Ishikawa (cell line): ENCODE measurements around the gene LRRC74B.

Experiments used
- CEBPB ChIP-seq: IDR thresholded peaks from 2 replicates; pipeline ENCODE4 v1.6.1; 2012
- CREB1 ChIP-seq: IDR thresholded peaks from 2 replicates; pipeline ENCODE4 v1.6.1; 2012; ENCODE audit warnings: low read depth
- EGR1 ChIP-seq: IDR thresholded peaks from 2 replicates; pipeline ENCODE4 v1.6.1; 2012
- EP300 ChIP-seq: IDR thresholded peaks from 2 replicates; pipeline ENCODE4 v1.6.1; 2012; ENCODE audit warnings: borderline replicate concordance
- FOXM1 ChIP-seq: IDR thresholded peaks from 2 replicates; pipeline ENCODE4 v1.6.1; 2012; ENCODE audit warnings: low read depth, borderline replicate concordance
- MAX ChIP-seq: IDR thresholded peaks from 2 replicates; pipeline ENCODE4 v1.6.1; 2012
- NFIC ChIP-seq: IDR thresholded peaks from 2 replicates; pipeline ENCODE4 v1.6.1; 2012
- RAD21 ChIP-seq: IDR thresholded peaks from 2 replicates; pipeline ENCODE4 v1.6.1; 2012; ENCODE audit warnings: low read depth
- REST ChIP-seq: IDR thresholded peaks from 2 replicates; pipeline ENCODE4 v1.6.1; 2012; ENCODE audit warnings: low read depth, mild to moderate bottlenecking
- TAF1 ChIP-seq: IDR thresholded peaks from 2 replicates; pipeline ENCODE4 v1.6.1; 2012; ENCODE audit warnings: low read depth, mild to moderate bottlenecking
- TCF12 ChIP-seq: IDR thresholded peaks from 2 replicates; pipeline ENCODE4 v1.6.1; 2012; ENCODE audit warnings: low read depth
- TEAD4 ChIP-seq: IDR thresholded peaks from 2 replicates; pipeline ENCODE4 v1.6.1; 2012
- USF1 ChIP-seq: IDR thresholded peaks from 2 replicates; pipeline ENCODE4 v1.6.1; 2012
- YY1 ChIP-seq: IDR thresholded peaks from 2 replicates; pipeline ENCODE4 v1.6.1; 2012; ENCODE audit warnings: low read depth
- ZBTB7A ChIP-seq: IDR thresholded peaks from 2 replicates; pipeline ENCODE4 v1.6.1; 2012; ENCODE audit warnings: low read depth

LRRC74B gene

GRCh38 chr22:21054046-21054713 lies 8.4 kb downstream of the LRRC74B start:
- no peak for TF ChIP-seq CEBPB
- no peak for TF ChIP-seq CREB1
- TF ChIP-seq ZBTB7A, result no peak
- no peak for TF ChIP-seq TEAD4
- TF ChIP-seq MAX, result no peak
- TF ChIP-seq USF1, result no peak
- TF ChIP-seq TAF1, result no peak
- TF ChIP-seq TCF12, result no peak
- no peak for TF ChIP-seq NFIC
- no peak for TF ChIP-seq YY1

GRCh38 chr22:21054714-21055563 lies 9.2 kb downstream of the LRRC74B start:
- TF ChIP-seq ZBTB7A, result no peak

- no peak for TF ChIP-seq NFIC
- TF ChIP-seq EGR1, result no peak
- TF ChIP-seq TCF12, result no peak
- no peak for TF ChIP-seq EP300
- TF ChIP-seq USF1, result no peak
- TF ChIP-seq ZBTB7A, result no peak
- no peak for TF ChIP-seq CREB1
- TF ChIP-seq CEBPB, result no peak
- no peak for TF ChIP-seq REST
- no peak for TF ChIP-seq MAX
- no peak for TF ChIP-seq TAF1
- no peak for TF ChIP-seq FOXM1
- TF ChIP-seq YY1, result no peak
- TF ChIP-seq RAD21, result no peak
- no peak for TF ChIP-seq TEAD4
Measured at GRCh38 chr22:21055564-21055834, 9.8 kb downstream of the LRRC74B start.

GRCh38 chr22:21055880-21056319 lies 10.2 kb downstream of the LRRC74B start:
- no peak for TF ChIP-seq REST
- TF ChIP-seq EGR1, result no peak
- no peak for TF ChIP-seq ZBTB7A
- no peak for TF ChIP-seq CEBPB
- TF ChIP-seq TAF1, result no peak
- TF ChIP-seq CREB1, result no peak
- TF ChIP-seq TCF12, result no peak

- TF ChIP-seq EP300 (no peak), MAX (no peak), EGR1 (no peak), TEAD4 (no peak), TCF12 (no peak), ZBTB7A (no peak), YY1 (no peak), REST (no peak), USF1 (no peak), FOXM1 (no peak), NFIC (no peak), CREB1 (no peak), RAD21 (no peak)
Measured at GRCh38 chr22:21064917-21065864, 19.4 kb downstream of the LRRC74B start.
